CD4-positive, CD25-positive, alpha-beta regulatory T cell (primary cell): Measurements from ENCODE around the gene PPP2R2B. TPM values are rescaled to one million over a fixed set of nuclear protein-coding genes. Genes with fewer than 3 reads are reported as not detected.
A peak's percentile ranks its signal among the peaks of the same experiment; 100 is the strongest.
"Not testable (repeated sequence)": the region's sequence is repeated elsewhere in the genome, so short reads cannot be mapped to it uniquely, and the experiment has no call there.

Experiments used
- ATAC-seq, 2 donors: fragments of 150-1000 bp; cut with Tn5 transposase; one replicate each; pipeline ENCODE4 v1.10.0; 2021; ENCODE audit warnings: low read depth in 2 of 2, moderate number of reproducible peaks in 2 of 2, moderate library complexity in 1 of 2
- DNase-seq, 3 donors: peaks; one replicate each; pipeline versions ENCODE4 v3.0.0 to v3.0.0-alpha.2; 2012 to 2022; ENCODE audit warnings: mixed read lengths in 1 of 3
- H3K27ac ChIP-seq: one replicate; pipeline ENCODE4 v1.7.0; 2013; ENCODE audit warnings: mild to moderate bottlenecking, low read length; ENCODE audit not compliant: insufficient read depth, poor library complexity, severe bottlenecking
- H3K27me3 ChIP-seq: one replicate; pipeline ENCODE4 v1.7.0; 2013; ENCODE audit warnings: low read length; ENCODE audit not compliant: control insufficient read depth, insufficient read depth
- H3K36me3 ChIP-seq: one replicate; pipeline ENCODE4 v1.7.0; 2013; ENCODE audit warnings: mild to moderate bottlenecking, low read length, moderate library complexity; ENCODE audit not compliant: control insufficient read depth, insufficient read depth
- H3K4me1 ChIP-seq: 2 replicates; pipeline ENCODE4 v1.7.0; 2013; ENCODE audit warnings: mild to moderate bottlenecking, low read length; ENCODE audit not compliant: insufficient read depth, control insufficient read depth, poor library complexity, severe bottlenecking
- H3K4me3 ChIP-seq: one replicate; pipeline ENCODE4 v1.7.0; 2013; ENCODE audit warnings: low read depth, mild to moderate bottlenecking, low read length, moderate library complexity
- H3K9me3 ChIP-seq, 2 experiments: 1 replicate in 1 of 2; 2 replicates in 1 of 2; pipeline ENCODE4 v1.7.0; 2013; ENCODE audit warnings: low read length in 2 of 2, mild to moderate bottlenecking in 1 of 2, moderate library complexity in 1 of 2; ENCODE audit not compliant: control insufficient read depth in 2 of 2
- H3K27ac Mint-ChIP-seq, 3 donors: one replicate each; pipeline ENCODE4 v1.8.0; 2020 to 2022; ENCODE audit warnings: mild to moderate bottlenecking in 3 of 3, mixed read lengths in 3 of 3, moderate library complexity in 2 of 3
- H3K27me3 Mint-ChIP-seq: one replicate; pipeline ENCODE4 v1.8.0; 2022; ENCODE audit warnings: mild to moderate bottlenecking, mixed read lengths
- H3K36me3 Mint-ChIP-seq: one replicate; pipeline ENCODE4 v1.8.0; 2020; ENCODE audit warnings: mixed read lengths
- H3K4me1 Mint-ChIP-seq, 4 donors: one replicate each; pipeline ENCODE4 v1.8.0; 2020 to 2022; ENCODE audit warnings: mixed read lengths in 4 of 4, mild to moderate bottlenecking in 1 of 4
- H3K4me3 Mint-ChIP-seq, 4 donors: one replicate each; pipeline ENCODE4 v1.8.0; 2020 to 2022; ENCODE audit warnings: mild to moderate bottlenecking in 4 of 4, mixed read lengths in 4 of 4, moderate library complexity in 3 of 4
- H3K9me3 Mint-ChIP-seq, 7 donors: one replicate each; pipeline ENCODE4 v1.8.0; 2020 to 2022; ENCODE audit warnings: mixed read lengths in 7 of 7, mild to moderate bottlenecking in 3 of 7, moderate library complexity in 2 of 7
- polyA plus RNA-seq, 4 donors: library from polyadenylated mRNA; unstranded; fragments of 300-500 nt; fragmentation: Illumina TruSeq; gene quantifications; one replicate each; pipeline ENCODE4 v1.2.3, GENCODE V29; 2021
- total RNA-seq: library from RNA; stranded (reverse); gene quantifications from one replicate; pipeline ENCODE4 v1.2.3, GENCODE V29; 2022

The PPP2R2B gene
- total and polyA plus RNA-seq, 5 donors from 2014 or later, result 6.1 to 16.7 (median 14.5) TPM

DNA sequence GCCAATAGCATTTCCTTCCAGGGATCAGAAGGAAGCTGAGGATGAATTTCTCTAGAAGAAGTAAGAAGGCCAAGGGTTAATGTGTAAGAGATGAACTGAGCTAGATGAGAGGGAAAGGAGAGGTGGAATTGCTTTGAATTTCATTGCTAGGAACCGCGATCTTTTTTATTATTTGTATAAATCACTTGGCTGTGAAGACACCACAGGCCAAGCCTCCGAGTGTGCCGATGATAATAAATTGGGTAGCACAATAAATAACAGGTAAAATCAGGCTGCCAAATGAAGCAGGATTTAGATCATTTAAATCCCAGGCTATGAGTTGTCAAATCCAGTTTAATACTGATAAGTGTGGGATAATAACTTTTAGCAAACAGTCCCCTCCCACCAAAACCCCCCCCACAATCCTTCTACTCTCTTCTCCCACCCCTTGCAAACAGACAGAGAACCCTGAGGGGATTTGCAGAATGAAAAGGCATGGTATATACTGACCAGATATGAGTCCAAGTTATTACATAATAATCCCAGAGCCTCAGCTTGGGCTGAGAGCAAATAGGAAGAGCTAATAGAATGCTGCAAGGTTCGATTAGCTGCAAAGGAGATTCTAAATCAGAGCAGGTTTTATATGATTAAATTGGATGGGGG, 143.5 kb downstream of the PPP2R2B start:
- H3K9me3 ChIP-seq, result no peaks in the 10 kb centered on the region
- no peaks in the 10 kb centered on the region for H3K36me3 ChIP-seq
- no peaks in the 10 kb centered on the region for H3K27me3 ChIP-seq
- H3K9me3 Mint-ChIP-seq, result peaks cover 0 to 8% (median 2%) of the 10 kb centered on the region in 7 donors
- H3K27ac ChIP-seq, result no peak overlapping the region
- H3K36me3 Mint-ChIP-seq, result peaks cover 2% of the 10 kb centered on the region
- peaks cover 0 to 10% (median 0%) of the 10 kb centered on the region in 4 donors for H3K4me1 Mint-ChIP-seq
- H3K4me1 ChIP-seq, result no peaks in the 10 kb centered on the region
- ATAC-seq (no peak), DNase-seq (no peak)
- no peak overlapping the region for H3K4me3 Mint-ChIP-seq
- no peak overlapping the region for H3K27ac Mint-ChIP-seq
- no peaks in the 10 kb centered on the region for H3K27me3 Mint-ChIP-seq
- H3K4me3 ChIP-seq, result no peak overlapping the region

DNA sequence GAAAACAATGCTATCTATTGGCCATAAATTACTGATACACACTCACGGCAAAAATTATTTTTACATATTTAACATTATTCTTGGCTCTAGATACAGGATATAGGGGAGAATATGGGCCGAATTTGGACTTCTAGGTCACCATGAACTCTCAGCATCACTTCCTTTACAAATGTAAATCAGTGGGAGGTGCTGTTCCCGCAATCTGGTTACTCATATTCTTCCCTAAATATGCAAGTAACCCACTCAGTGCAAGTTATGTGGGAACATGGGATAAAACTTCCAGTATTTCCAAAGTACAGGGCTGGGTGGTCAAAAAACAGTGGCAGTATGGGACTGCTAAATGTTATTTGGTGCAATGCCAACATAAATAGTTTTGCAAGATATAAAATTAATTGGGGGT, 145.6 kb downstream of the PPP2R2B start:
- Histone ChIP-seq H3K4me3 (no peak overlapping the region), H3K36me3 (no peaks in the 10 kb centered on the region), H3K27me3 (no peaks in the 10 kb centered on the region), H3K9me3 (peaks cover 2 to 6% of the 10 kb centered on the region in 2 experiments), H3K4me1 (no peaks in the 10 kb centered on the region), H3K27ac (no peak overlapping the region)
- Mint-ChIP-seq H3K4me1 (peaks cover 0 to 10% (median 0%) of the 10 kb centered on the region in 4 donors), H3K4me3 (no peak overlapping the region), H3K9me3 (peaks cover 4 to 15% (median 7%) of the 10 kb centered on the region in 7 donors), H3K27ac (no peak overlapping the region), H3K27me3 (no peaks in the 10 kb centered on the region), H3K36me3 (no peaks in the 10 kb centered on the region)
- DNase-seq (no peak), ATAC-seq (no peak)

DNA sequence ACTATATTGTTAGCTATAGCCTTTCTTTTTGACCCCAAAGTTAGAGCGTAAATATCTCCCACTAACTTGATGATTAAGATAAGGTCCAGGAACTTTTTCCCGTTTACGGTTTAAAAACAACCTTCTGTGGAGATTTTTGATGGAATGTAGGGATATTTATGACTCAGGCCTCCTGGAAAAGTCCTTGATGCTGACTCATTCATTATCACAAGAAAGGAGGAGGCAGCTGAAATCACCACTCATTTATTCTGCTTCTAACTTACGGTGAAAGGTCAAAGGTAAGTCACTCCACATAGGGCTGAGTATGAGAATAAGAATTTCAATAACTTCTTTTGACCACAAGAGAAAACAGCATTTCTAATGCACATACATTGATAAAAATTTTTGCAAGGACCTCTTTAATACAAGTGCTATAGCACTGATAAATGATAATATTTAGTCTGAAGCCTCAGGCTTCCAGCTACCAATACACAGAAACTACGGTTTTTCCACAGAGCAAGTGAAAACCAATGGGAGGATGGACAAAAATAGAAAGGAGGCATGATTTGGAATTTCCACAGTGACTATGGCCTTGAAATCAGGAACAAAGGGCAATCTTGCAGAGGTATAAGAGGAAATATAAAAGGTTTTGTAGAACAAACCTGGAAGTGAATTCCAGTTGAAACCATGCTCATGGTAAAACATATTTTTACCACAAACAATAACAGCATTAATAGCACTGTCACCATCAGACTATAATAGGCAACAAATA, 146.5 kb downstream of the PPP2R2B start:
- Mint-ChIP-seq H3K27ac (no peak overlapping the region), H3K36me3 (peaks cover 4% of the 10 kb centered on the region), H3K4me3 (no peak overlapping the region), H3K27me3 (no peaks in the 10 kb centered on the region), H3K4me1 (peaks cover 0 to 10% (median 0%) of the 10 kb centered on the region in 4 donors), H3K9me3 (peaks cover 4 to 15% (median 7%) of the 10 kb centered on the region in 7 donors)
- ATAC-seq (no peak), DNase-seq (no peak)
- no peak overlapping the region for H3K4me3 ChIP-seq
- no peak overlapping the region for H3K27ac ChIP-seq
- H3K36me3 ChIP-seq, result no peaks in the 10 kb centered on the region
- peaks cover 2 to 6% of the 10 kb centered on the region in 2 experiments for H3K9me3 ChIP-seq
- no peaks in the 10 kb centered on the region for H3K27me3 ChIP-seq
- no peaks in the 10 kb centered on the region for H3K4me1 ChIP-seq

DNA sequence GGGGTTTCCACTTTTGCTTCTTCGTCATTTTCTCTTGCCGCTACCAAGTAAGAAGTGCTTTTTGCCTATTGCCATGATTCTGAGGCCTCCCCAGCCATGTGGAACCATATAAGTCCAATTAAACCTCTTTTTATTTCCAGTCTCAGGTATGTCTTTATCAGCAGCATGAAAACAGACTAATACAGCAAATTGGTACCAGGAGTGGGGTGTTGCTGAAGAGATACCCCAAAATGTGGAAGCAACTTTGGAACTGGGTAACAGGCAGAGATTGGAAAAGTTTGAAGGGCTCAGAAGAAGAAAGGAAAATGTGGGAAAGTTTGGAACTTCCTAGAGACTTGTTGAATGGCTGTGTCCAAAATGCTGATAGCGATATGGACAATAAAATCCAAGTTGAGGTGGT, 149.8 kb downstream of the PPP2R2B start:
- not testable (repeated sequence) for H3K4me1 ChIP-seq, H3K36me3 Mint-ChIP-seq, H3K4me3 Mint-ChIP-seq, ATAC-seq, H3K27ac ChIP-seq, H3K9me3 ChIP-seq, H3K4me3 ChIP-seq, H3K27me3 ChIP-seq, DNase-seq, H3K27me3 Mint-ChIP-seq, H3K36me3 ChIP-seq
- Mint-ChIP-seq H3K4me1 (peaks cover 0 to 10% (median 0%) of the 10 kb centered on the region in 4 donors), H3K27ac (peak overlapping the region in 1 of 3 donors; percentile 26), H3K9me3 (peaks cover 0 to 15% (median 7%) of the 10 kb centered on the region in 7 donors)

DNA sequence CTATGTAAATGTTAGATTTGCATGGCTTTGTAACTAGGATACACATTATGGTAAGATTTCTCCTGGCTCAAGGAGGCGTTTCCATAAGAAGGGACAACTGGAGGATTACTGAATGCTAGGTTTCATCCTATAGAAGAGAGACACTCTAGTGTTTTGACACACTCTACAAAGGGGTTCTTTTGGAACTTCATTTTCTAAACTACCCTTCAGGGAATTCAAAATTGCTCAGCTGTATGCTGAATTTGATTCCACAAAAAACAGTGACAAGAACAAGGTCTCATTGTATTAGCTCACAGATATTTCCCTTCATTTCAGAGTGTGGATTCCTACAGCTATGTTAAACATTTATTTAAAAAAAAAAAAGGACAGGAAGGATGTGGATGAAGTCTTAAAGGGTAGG, 151.7 kb downstream of the PPP2R2B start:
- Histone ChIP-seq H3K4me3 (no peak overlapping the region), H3K9me3 (peaks cover 2 to 6% of the 10 kb centered on the region in 2 experiments), H3K4me1 (no peaks in the 10 kb centered on the region), H3K27me3 (no peaks in the 10 kb centered on the region), H3K36me3 (no peaks in the 10 kb centered on the region), H3K27ac (no peak overlapping the region)
- Mint-ChIP-seq H3K4me1 (peaks cover 0 to 4% (median 0%) of the 10 kb centered on the region in 4 donors), H3K4me3 (no peak overlapping the region), H3K27me3 (no peaks in the 10 kb centered on the region), H3K36me3 (peaks cover 4% of the 10 kb centered on the region), H3K9me3 (peaks cover 0 to 15% (median 6%) of the 10 kb centered on the region in 7 donors), H3K27ac (no peak overlapping the region)
- no peak for DNase-seq
- ATAC-seq, result no peak

DNA sequence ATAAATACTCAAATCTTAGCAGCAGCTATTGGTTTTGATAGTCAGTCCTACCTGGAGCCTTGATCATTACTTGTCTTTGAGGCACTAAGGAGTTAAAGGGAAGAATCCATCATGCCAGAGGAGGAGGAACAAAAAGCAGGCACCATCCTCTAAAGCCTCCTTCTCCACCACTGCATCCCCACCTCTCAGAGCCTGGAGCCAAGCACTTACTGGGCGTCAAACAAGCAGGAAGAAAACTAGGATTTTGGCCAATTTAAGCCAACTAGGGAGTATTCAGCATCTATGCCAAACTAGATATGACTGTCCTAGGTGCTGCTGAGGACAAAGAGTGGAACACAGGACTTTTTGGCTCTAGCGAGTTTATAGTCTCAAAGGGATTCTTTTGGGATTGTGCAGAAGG, 152.5 kb downstream of the PPP2R2B start:
- Mint-ChIP-seq H3K4me3 (no peak overlapping the region), H3K36me3 (peaks cover 4% of the 10 kb centered on the region), H3K27me3 (no peaks in the 10 kb centered on the region), H3K4me1 (peaks cover 0 to 4% (median 0%) of the 10 kb centered on the region in 4 donors), H3K9me3 (peaks cover 0 to 15% (median 6%) of the 10 kb centered on the region in 7 donors), H3K27ac (no peak overlapping the region)
- DNase-seq (no peak), ATAC-seq (no peak)
- H3K27ac ChIP-seq, result no peak overlapping the region
- H3K9me3 ChIP-seq, result peaks cover 2 to 6% of the 10 kb centered on the region in 2 experiments
- H3K4me1 ChIP-seq, result no peaks in the 10 kb centered on the region
- no peaks in the 10 kb centered on the region for H3K36me3 ChIP-seq
- H3K27me3 ChIP-seq, result no peaks in the 10 kb centered on the region
- H3K4me3 ChIP-seq, result no peak overlapping the region

DNA sequence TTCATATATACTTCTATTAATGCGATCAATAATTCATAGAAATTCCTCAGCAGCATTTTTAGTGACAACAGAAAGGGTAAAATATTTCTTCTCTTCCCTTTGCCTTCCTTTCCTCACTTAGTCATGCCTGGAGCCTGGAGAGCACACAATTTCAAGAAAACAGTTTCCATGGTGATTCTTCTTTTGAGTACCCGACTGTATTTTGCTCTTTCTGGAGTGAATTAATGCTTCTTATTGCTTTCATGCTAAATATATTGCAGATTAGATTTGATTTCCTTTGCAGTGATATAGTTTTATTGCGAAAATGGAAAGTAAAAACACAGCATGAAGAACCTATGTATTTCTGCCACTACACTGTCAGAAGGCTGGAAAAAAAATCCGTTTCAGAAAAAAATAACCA, 153.5 kb downstream of the PPP2R2B start:
- H3K4me1 ChIP-seq, result no peaks in the 10 kb centered on the region
- H3K27me3 ChIP-seq, result no peaks in the 10 kb centered on the region
- ATAC-seq (no peak), DNase-seq (no peak)
- Mint-ChIP-seq H3K36me3 (peaks cover 4% of the 10 kb centered on the region), H3K4me3 (no peak overlapping the region), H3K27ac (no peak overlapping the region), H3K27me3 (no peaks in the 10 kb centered on the region), H3K9me3 (peaks cover 0 to 13% (median 6%) of the 10 kb centered on the region in 7 donors), H3K4me1 (peaks cover 0 to 4% (median 0%) of the 10 kb centered on the region in 4 donors)
- no peak overlapping the region for H3K4me3 ChIP-seq
- no peak overlapping the region for H3K27ac ChIP-seq
- peaks cover 2 to 6% of the 10 kb centered on the region in 2 experiments for H3K9me3 ChIP-seq
- H3K36me3 ChIP-seq, result no peaks in the 10 kb centered on the region
